ENCODE results near the gene TRIP13.

Gene TRIP13

DNA sequence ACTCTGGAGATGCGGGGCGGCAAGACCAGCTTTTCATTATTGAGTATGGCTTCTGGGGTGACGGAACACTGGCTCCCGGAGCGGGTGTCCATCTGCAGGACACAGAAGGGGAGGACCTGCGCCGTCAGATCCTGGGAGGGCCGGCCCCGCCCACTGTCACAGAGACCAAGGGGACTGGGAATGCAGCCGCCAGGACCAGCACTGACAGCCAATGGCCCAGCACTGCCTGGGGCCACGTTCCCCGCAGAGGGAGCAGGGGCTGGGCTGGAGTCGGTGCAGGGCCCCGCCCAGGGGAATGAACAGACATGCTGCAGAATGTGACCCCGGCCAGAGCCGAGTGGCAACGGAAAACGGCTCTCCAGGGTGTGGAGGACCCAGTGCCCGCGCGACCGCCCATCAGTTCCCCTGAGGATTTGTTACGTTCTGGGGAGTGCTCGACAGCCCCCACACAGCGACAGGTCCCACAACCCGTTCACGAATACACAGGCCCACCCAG lies 42.1 kb upstream of the TRIP13 start, which contains the start of gene ZDHHC11:
TSS of gene ZDHHC11 (minus strand) at position 476 of the 496 bp plus-strand sequence. CDS start at position 92, 384 bp downstream.
- H3K36me3 ChIP-seq (ENCODE audit: control insufficient read depth, low read length), result no peaks in the 10 kb centered on the region
- H3F3A ChIP-seq (ENCODE audit: control insufficient read depth, insufficient read depth), result no peaks in the 10 kb centered on the region
- no peaks in the 10 kb centered on the region for H4K20me1 ChIP-seq (ENCODE audit: control insufficient read depth, insufficient read depth, low read depth, low read length)
- H3K4me3 ChIP-seq (ENCODE audit: low read length), result no peak within 1 kb of the TSS
- TF ChIP-seq, protein P1, sequence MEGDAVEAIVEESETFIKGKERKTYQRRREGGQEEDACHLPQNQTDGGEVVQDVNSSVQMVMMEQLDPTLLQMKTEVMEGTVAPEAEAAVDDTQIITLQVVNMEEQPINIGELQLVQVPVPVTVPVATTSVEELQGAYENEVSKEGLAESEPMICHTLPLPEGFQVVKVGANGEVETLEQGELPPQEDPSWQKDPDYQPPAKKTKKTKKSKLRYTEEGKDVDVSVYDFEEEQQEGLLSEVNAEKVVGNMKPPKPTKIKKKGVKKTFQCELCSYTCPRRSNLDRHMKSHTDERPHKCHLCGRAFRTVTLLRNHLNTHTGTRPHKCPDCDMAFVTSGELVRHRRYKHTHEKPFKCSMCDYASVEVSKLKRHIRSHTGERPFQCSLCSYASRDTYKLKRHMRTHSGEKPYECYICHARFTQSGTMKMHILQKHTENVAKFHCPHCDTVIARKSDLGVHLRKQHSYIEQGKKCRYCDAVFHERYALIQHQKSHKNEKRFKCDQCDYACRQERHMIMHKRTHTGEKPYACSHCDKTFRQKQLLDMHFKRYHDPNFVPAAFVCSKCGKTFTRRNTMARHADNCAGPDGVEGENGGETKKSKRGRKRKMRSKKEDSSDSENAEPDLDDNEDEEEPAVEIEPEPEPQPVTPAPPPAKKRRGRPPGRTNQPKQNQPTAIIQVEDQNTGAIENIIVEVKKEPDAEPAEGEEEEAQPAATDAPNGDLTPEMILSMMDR (IDR thresholded peaks at IDR 0.05; ENCODE audit: low read depth, low read length, poor library complexity, severe bottlenecking), result no peak
- TF ChIP-seq EZH2phosphoT487 (IDR thresholded peaks at IDR 0.05; ENCODE audit: borderline replicate concordance, low read length), result no peak
- H3K4me1 ChIP-seq (ENCODE audit: control insufficient read depth, low read length), result no peaks in the 10 kb centered on the region
- no peaks in the 10 kb centered on the region for H3K9me3 ChIP-seq (ENCODE audit: control insufficient read depth, insufficient read depth, low read length)
- H3K4me2 ChIP-seq (ENCODE audit: low read length), result no peak within 1 kb of the TSS
- H3K27ac ChIP-seq (ENCODE audit: low read depth, low read length), result no peak within 1 kb of the TSS
- no peaks in the 10 kb centered on the region for H3K9me2 ChIP-seq (replicated peaks; ENCODE audit: control insufficient read depth, low read length)
- no peaks in the 10 kb centered on the region for H3K27me3 ChIP-seq (ENCODE audit: control insufficient read depth, low read length)
- H3K79me2 ChIP-seq (ENCODE audit: control insufficient read depth, low read length), result no peaks in the 10 kb centered on the region

DNA sequence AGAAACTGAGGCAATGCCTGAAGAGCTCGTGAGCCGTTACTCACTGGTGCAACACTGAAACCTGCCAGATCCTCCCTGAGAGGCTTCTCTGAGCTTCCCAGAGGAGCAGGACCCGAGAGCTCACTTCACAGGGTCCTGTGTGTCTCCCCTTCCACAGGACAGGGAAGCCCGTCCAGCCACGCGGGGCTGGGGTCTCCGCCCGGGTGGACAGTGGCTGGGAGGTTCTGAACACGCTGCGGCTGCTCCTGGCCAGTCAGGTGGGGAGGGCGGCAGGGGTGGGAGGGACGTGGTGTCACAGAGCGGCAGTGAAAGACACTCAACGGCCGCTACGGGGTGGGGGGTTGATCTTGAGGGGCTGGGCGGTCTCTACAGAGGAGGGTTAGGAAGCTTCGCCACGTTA lies 41.6 kb upstream of the TRIP13 start:
- Histone ChIP-seq H3K4me3 (ENCODE audit: low read length) (no peak overlapping the region), H3K4me2 (ENCODE audit: low read length) (no peak overlapping the region), H3K36me3 (ENCODE audit: control insufficient read depth, low read length) (no peaks in the 10 kb centered on the region), H3F3A (ENCODE audit: control insufficient read depth, insufficient read depth) (no peaks in the 10 kb centered on the region), H3K4me1 (ENCODE audit: control insufficient read depth, low read length) (no peaks in the 10 kb centered on the region), H3K27ac (ENCODE audit: low read depth, low read length) (no peak overlapping the region), H3K9me3 (ENCODE audit: control insufficient read depth, insufficient read depth, low read length) (no peaks in the 10 kb centered on the region), H3K27me3 (ENCODE audit: control insufficient read depth, low read length) (no peaks in the 10 kb centered on the region), H3K9me2 (replicated peaks; ENCODE audit: control insufficient read depth, low read length) (no peaks in the 10 kb centered on the region), H4K20me1 (ENCODE audit: control insufficient read depth, insufficient read depth, low read depth, low read length) (no peaks in the 10 kb centered on the region), H3K79me2 (ENCODE audit: control insufficient read depth, low read length) (no peaks in the 10 kb centered on the region)
- TF ChIP-seq EZH2phosphoT487 (IDR thresholded peaks at IDR 0.05; ENCODE audit: borderline replicate concordance, low read length), result no peak
- TF ChIP-seq, protein P1 (IDR thresholded peaks at IDR 0.05; ENCODE audit: low read depth, low read length, poor library complexity, severe bottlenecking), result no peak

DNA sequence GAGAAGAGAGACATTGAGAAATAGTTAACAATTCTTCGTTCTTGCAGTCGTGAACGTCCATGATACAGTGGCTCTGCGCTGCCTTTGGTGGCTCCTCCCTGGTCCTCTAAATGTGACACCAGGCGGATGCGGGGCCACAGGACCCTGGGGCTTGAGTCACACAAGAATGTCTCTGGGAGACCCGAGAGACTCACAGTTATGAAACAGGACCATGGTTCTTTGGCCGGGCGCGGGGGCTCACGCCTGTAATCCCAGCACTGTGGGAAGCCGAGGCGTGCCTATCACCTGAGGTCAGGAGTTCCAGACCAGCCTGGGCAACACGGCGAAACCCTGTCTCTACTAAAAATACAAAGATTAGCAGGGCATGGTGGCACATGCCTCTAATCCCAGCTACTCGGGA lies 41.1 kb upstream of the TRIP13 start:
- Histone ChIP-seq H3K4me2 (ENCODE audit: low read length) (no peak overlapping the region), H4K20me1 (ENCODE audit: control insufficient read depth, insufficient read depth, low read depth, low read length) (no peaks in the 10 kb centered on the region), H3K9me2 (replicated peaks; ENCODE audit: control insufficient read depth, low read length) (no peaks in the 10 kb centered on the region), H3K79me2 (ENCODE audit: control insufficient read depth, low read length) (no peaks in the 10 kb centered on the region), H3K27me3 (ENCODE audit: control insufficient read depth, low read length) (no peaks in the 10 kb centered on the region), H3K36me3 (ENCODE audit: control insufficient read depth, low read length) (no peaks in the 10 kb centered on the region), H3K27ac (ENCODE audit: low read depth, low read length) (no peak overlapping the region), H3K4me3 (ENCODE audit: low read length) (no peak overlapping the region), H3K9me3 (ENCODE audit: control insufficient read depth, insufficient read depth, low read length) (no peaks in the 10 kb centered on the region), H3F3A (ENCODE audit: control insufficient read depth, insufficient read depth) (no peaks in the 10 kb centered on the region), H3K4me1 (ENCODE audit: control insufficient read depth, low read length) (no peaks in the 10 kb centered on the region)
- TF ChIP-seq, protein P1 (IDR thresholded peaks at IDR 0.05; ENCODE audit: low read depth, low read length, poor library complexity, severe bottlenecking), result no peak
- no peak for TF ChIP-seq EZH2phosphoT487 (IDR thresholded peaks at IDR 0.05; ENCODE audit: borderline replicate concordance, low read length)
